ENCODE data around the gene PRM1. TPM values are rescaled to one million over a fixed set of nuclear protein-coding genes. Genes with fewer than 3 reads are reported as not detected.

The PRM1 gene
- total and polyA plus RNA-seq, 2 of the 4 experiments (the other 2 are of a cell fraction) = not detected

DNA sequence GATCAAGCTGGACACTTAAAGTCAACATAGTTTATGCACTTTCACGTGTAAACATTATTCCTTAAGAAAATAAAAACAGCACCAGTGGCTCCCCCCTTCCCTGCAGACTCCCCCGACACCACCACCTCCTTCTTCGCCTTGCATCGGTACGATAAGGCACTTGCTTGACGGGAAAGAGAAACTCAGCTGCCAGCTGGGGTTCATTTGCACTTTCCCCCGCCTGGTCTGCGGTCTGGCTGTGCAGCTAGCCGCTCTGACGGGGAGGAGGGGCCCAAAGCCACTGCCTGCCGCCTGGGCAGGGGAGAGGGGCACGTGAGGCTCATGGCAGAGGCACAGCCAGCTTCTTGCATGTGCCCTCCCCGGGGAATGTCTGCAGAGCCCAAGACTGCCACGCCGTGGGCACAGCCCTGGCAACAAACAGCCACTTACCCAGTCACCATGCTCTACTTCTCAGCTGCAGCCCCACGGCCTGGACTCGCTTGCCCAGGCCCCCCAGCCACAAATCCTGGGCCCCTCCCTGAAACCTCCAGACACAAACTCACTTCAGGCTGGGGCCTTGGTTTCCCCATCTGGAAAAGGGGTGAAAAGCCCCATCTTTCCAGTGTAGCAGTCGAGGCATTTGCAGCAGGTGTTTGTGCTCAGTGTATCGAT is 16.5 kb upstream of the PRM1 start (continued):
- TF ChIP-seq FOS (IDR thresholded peaks at IDR 0.05; ENCODE audit: low read depth, low read length) = no peak

DNA sequence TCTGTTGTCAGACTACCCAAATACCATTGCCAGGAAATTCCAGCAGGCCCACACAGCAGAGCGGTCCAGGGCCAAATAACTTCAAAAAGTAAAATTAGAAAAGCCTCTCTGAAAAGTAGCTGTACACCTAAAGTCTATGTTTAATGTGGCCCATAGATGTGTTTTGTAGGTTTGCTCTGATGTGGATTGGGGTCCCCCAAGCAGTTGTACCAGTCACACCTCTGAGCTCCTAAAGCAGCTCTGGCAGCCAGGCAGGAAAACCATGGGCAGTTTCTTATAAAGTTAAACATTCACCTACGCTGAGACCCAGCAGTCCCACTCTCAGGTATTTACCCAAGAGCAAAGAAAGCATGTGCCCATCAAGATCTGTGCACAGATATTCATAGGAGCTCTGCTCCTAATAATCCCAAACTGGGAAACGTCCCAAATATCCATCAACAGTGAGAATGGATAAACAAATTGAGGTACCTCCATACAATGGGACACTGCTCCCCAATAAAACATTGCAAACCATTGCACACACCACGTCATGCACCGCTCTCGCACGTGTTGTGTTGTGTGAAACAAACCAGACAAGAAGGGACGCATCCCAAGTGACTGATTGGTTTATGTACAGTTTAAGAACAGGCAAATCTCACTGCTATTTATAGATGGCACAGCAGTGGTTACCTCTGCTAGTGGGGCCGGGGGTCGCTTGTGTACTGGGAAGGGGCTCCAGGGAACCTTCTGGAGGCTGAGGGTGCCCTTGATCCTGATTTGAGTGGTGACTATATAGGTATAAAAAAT is 15.8 kb upstream of the PRM1 start:
- Histone ChIP-seq H3K4me3 (ENCODE audit: insufficient read depth, low read depth, low read length) (no peak overlapping the region), H3K14ac (replicated peaks; ENCODE audit: low read depth, low read length) (no peak overlapping the region), H3K9ac (ENCODE audit: low read depth, low read length) (no peak overlapping the region)

More for the DNA sequence above, 15.8 kb upstream of the PRM1 start:
- no peak overlapping the region; the same call in 1 of the 2 replicates for H3K18ac ChIP-seq (ENCODE audit: low read depth, low read length)
- H3K27me3 ChIP-seq (ENCODE audit: control insufficient read depth, insufficient read depth, low read length) = no peaks in the 10 kb centered on the region
- 0 out of 2 replicates have a peak overlapping the region, but pooled peaks have one; percentile 55 for H3K23ac ChIP-seq (ENCODE audit: low read depth, low read length)
- no peaks in the 10 kb centered on the region for H3K36me3 ChIP-seq (ENCODE audit: control insufficient read depth, insufficient read depth, low read length)
- no peak overlapping the region for H4K8ac ChIP-seq (ENCODE audit: low read depth in 2 of 2, low read length in 2 of 2)
- dilution Hi-C loops (cut with HindIII; ENCODE audit: low sequenced_read_pairs, unreplicated experiment) (no loop called here), in situ Hi-C loops (cut with MboI; ENCODE audit: low sequenced_read_pairs) (no loop called here), intact Hi-C loops (cut with micrococcal nuclease) (loop anchor here (5.0 kb wide), 1 partner anchor 55 kb away; no protein-coding TSS in a partner anchor)
- H2BK15ac ChIP-seq (ENCODE audit: low read depth, low read length) = no peak overlapping the region
- ChIA-PET CTCF (no interaction called here), POLR2A (ENCODE audit: unreplicated experiment) (no interaction called here)
- BruUV-seq (replicated peaks) = no TSS peak
- no peaks in the 10 kb centered on the region for H3K9me3 ChIP-seq (ENCODE audit: control insufficient read depth, insufficient read depth, low read length)
- H2AK9ac ChIP-seq (replicated peaks; ENCODE audit: low read depth, low read length, poor library complexity) = no peak overlapping the region
- peak overlapping the region; percentile 63 for H3K4me2 ChIP-seq (ENCODE audit: low read depth, low read length)
- no peak overlapping the region for H3K56ac ChIP-seq (ENCODE audit: extremely low read depth, insufficient read depth, low read length)
- H4K20me1 ChIP-seq (ENCODE audit: insufficient read depth, low read length) = no peaks in the 10 kb centered on the region
- TF ChIP-seq RAD21 (IDR thresholded peaks at IDR 0.05; ENCODE audit: low read length) = no peak
- peak; percentile 41; the same call in 1 of the 2 replicates for TF ChIP-seq BHLHE40 (IDR thresholded peaks at IDR 0.05; ENCODE audit: low read depth, low read length)
- TF ChIP-seq, protein P1, sequence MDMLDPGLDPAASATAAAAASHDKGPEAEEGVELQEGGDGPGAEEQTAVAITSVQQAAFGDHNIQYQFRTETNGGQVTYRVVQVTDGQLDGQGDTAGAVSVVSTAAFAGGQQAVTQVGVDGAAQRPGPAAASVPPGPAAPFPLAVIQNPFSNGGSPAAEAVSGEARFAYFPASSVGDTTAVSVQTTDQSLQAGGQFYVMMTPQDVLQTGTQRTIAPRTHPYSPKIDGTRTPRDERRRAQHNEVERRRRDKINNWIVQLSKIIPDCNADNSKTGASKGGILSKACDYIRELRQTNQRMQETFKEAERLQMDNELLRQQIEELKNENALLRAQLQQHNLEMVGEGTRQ (IDR thresholded peaks at IDR 0.05; ENCODE audit: low read depth, low read length) = no peak
- no peak for TF ChIP-seq SMC3 (IDR thresholded peaks at IDR 0.05; ENCODE audit: low read depth, low read length)
- no peak for TF ChIP-seq MXI1 (IDR thresholded peaks at IDR 0.05; ENCODE audit: borderline replicate concordance, low read depth, low read length)
- H3K27ac ChIP-seq (ENCODE audit: insufficient read depth, low read length) = no peak overlapping the region
- no peaks in the 10 kb centered on the region for H3K79me1 ChIP-seq (ENCODE audit: low read depth in 1 of 2, low read length in 2 of 2)
- H4K91ac ChIP-seq (ENCODE audit: insufficient read depth, low read depth, low read length) = no peak overlapping the region
- no peak overlapping the region for H2BK5ac ChIP-seq (ENCODE audit: low read depth, low read length, poor library complexity, severe bottlenecking)
- peak overlapping the region; percentile 25; the same call in 1 of the 2 replicates for H3K4ac ChIP-seq (ENCODE audit: low read depth, low read length)
- H3K4me1 ChIP-seq (ENCODE audit: control insufficient read depth, insufficient read depth, low read length) = peaks cover 10% of the 10 kb centered on the region
- DNase-seq = no peak
- H2BK20ac ChIP-seq (ENCODE audit: low read depth, low read length) = peak overlapping the region; percentile 67
- no peak overlapping the region for H4K5ac ChIP-seq (ENCODE audit: low read depth, low read length)
- H2AK5ac ChIP-seq (ENCODE audit: low read depth, low read length) = peak overlapping the region; percentile 74; the same call in 1 of the 2 replicates
- peak; percentile 18 for ATAC-seq (ENCODE audit: low read depth)
- peak overlapping the region; percentile 52 for H2AFZ ChIP-seq (replicated peaks; ENCODE audit: low read length, poor library complexity)
- 50% methylated on average over 2 of the region's 10 CpGs; no CpG with 5 or more reads in 1 of the 2 experiments for WGBS, 2 experiments (ENCODE audit: extremely low coverage in 2 of 2, insufficient read length in 1 of 2)
- no peaks in the 10 kb centered on the region for H3K9me1 ChIP-seq (ENCODE audit: insufficient read depth, low read length)
- H2BK120ac ChIP-seq (ENCODE audit: low read depth, low read length) = no peak overlapping the region; the same call in 1 of the 2 replicates
